T1000 (cell line): Measurements from ENCODE around the gene CAPN10.

Source experiments
- DNase-seq: peaks from one replicate; lab custom pipeline; 2025; ENCODE audit warnings: mixed read lengths; lab: John Stamatoyannopoulos, UW

The CAPN10 gene

GRCh38 chr2:240637901-240638345 is 51.4 kb downstream of the CAPN10 start:
- no peak for DNase-seq

DNA sequence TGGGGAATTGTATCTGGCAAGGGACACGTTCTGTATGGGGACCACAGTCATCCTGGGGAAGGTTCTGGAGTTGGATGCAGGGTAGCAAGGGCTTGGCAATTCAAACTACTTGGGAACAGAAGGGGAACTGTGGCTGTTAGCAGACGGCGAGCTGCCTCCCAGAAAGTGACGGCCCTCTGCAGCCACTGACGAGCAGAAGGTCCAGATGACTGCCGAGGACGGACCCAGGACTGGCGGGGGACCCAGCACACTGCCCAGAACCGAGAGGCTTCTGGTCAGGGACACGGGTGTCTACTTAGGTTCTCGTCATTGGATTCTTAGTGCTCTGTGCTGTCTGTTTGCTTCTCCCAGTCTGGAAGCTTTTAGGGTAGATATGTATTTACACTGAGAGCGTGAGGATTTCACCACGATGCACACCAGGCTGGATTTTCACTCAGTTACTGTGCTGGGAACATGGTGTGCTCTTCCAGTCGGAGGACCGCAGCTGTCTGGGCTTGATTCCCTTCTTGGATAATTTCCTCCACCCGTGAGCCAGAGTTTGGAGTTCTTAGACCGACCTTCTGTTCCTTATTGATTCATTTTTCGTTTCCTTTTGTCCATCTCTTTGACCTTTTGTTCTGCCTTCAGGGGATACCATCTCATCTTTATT is 52.1 kb downstream of the CAPN10 start:
- no peak for DNase-seq

DNA sequence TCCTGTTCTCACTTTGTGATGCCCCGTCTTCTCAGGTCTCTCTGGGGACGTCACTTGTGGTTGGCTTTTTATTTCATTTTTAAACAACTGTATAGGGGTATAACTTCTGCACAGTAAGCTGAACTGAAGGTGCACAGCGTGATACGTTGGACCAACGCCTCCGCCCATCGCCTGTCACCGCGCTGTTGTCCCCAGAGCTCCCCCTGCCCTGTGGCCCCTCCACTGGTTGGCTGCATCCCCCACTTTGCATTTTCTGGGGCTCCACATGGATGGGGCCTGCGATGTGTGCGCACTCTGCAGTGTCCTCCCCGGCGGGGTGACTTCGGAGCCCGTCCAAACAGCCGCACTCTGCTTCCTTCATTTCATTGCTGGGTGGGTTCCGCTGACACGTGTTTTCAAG is 53.0 kb downstream of the CAPN10 start:
- no peak for DNase-seq

- DNase-seq = no peak
Measured at GRCh38 chr2:240640939-240641338, 54.4 kb downstream of the CAPN10 start.

- DNase-seq = no peak
Measured at GRCh38 chr2:240642061-240642805, 55.7 kb downstream of the CAPN10 start.

- DNase-seq = no peak
Measured at GRCh38 chr2:240642806-240643092, 56.2 kb downstream of the CAPN10 start.

- DNase-seq = no peak
Measured at GRCh38 chr2:240643093-240643810, 56.7 kb downstream of the CAPN10 start.

DNA sequence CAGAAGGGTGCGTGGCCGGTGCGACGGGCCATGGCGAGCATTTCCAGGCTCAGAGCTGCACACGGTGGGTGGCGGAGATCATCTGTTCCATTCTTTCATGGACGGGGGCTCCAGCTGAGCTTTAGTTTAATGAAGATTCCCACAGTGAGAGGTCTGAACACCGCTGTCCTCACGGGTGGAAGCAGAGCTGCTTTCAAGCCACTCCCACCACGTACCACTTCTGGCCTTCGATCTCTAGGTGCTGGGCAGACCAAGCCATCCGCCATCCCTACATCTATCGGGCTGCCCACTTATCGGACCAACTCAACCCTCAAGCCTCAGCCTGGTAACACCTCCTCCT is 57.2 kb downstream of the CAPN10 start:
- no peak for DNase-seq

DNA sequence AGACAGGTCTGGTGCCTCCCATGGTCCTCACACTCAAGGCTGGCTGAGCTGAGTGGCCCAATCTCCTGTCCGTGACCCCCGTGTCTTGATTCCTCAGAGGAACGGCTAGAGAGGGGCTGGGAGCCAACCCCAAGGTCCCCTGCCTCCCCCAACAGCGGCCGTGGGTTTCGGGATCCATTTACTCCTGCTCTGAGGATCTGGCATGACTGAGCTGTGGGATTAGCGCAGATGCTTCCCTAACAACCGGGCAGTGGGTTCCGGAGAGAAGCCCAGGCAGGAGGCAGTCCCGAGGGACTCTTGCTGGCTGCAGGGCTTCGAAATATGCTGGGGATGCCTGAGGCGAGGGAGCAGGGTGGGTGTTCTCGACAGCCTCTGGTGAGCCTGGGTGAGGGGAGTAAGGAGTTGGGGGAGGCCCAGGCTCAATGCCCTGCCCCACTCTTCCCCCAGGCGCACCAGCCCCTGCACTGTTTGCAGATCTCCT is 57.7 kb downstream of the CAPN10 start:
- no peak for DNase-seq

DNA sequence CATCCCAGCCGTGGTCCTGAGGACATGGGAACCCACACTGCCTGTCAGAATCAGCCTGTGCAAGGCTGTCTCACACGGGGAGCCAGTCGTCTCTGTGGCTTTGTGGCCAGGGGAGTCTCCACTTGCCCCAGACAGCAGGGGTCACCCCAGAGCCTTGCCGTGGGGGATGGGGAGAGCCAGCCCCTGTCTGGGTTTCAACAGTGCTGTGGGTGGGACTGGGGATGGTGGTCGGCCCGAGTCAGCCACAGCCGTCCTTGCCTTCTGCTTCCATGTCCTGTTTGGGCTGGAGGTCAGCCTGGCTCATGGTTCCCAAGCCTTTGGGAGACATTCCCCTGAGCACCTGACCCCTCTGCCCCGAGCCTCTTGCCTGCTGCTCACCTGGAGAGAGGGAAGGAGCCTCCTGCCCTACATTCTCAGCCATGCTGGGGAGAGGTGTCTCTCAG is 58.3 kb downstream of the CAPN10 start:
- no peak for DNase-seq

GRCh38 chr2:240645346-240645745 is 58.8 kb downstream of the CAPN10 start:
- no peak for DNase-seq

- DNase-seq = no peak
Measured at GRCh38 chr2:240645801-240646175, 59.3 kb downstream of the CAPN10 start.

DNA sequence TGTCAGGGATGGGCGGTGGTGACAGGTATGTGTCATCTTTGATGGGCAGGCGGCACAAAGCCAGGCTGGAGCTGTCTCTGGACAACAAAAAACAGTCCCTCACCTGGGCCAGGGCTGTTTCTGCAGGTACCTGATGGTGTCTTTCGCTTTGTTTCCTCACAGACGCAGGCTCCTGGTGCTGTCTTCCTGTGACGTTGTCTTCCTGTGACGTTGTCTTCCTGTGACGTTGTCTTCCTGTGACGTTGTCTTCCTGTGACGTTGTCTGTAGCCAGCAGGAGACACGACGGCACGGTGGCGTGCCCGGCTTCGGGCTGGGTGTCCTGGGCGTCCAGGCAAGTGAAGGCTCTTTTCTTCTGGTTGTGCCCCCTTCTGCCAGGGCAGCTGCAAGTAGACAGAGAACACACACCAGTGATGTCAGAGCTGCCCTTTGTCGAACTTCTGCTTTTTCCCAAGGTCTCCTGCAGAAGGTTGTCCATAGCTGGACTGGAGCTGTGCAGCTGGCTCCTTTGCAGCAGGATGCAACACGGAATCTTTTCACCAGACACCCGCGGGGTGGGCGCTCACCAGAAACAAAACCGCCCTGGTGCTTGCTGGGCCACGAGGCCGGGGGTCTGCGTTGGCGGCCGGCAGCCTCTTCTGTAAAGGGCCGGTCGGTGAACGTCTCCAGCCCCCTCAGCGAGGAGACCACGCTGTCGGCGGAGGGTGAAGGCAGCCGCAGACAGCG is 59.8 kb downstream of the CAPN10 start:
- DNase-seq = no peak

GRCh38 chr2:240646900-240647502 is 60.5 kb downstream of the CAPN10 start:
- DNase-seq = no peak

DNA sequence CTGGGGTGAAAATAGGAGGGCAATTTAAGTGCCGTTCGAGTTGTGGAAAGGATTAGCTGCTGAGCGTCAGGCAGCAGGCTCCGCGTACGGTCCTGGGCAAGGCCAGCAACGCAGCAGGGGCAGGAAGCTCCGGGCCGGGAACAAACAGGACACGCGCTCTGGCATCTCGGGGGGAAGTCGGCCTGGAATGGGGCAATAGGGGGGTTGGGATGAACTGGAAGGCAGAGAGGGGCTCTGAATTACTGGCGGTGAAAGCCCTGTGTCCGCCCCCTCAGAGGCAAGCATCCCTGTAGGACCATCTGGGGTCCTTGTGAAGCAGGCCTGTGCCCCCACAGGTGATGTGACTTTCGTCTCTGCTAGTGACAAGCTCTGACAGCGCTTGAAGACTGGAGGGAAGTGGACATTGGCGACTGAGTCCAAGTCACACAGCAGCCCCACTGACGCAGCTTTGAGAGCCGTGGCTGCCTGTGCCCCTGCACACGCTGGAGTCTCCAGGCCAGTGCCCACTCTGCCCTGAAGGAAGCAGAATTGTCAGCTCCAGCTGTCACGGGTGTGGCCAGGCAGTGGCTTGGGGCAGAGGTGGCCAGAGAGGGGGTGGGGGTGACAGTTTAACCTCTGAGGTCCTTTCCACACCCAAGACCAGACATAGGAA is 61.1 kb downstream of the CAPN10 start:
- no peak for DNase-seq

- no peak for DNase-seq
Measured at GRCh38 chr2:240648155-240648649, 61.7 kb downstream of the CAPN10 start.
